Measurements from ENCODE around the gene MPDZ.

MPDZ gene

GRCh38 chr9:13173553-13173952, 105.9 kb downstream of the MPDZ start:
- no peaks in the 10 kb centered on the region for H3K27me3 ChIP-seq (ENCODE audit: insufficient read depth, low read length)
- no peaks in the 10 kb centered on the region for H3K79me2 ChIP-seq (ENCODE audit: control insufficient read depth, insufficient read depth, low read length, poor library complexity)
- no peak overlapping the region for H4K8ac ChIP-seq (ENCODE audit: low read depth, low read length)
- H3K23ac ChIP-seq (ENCODE audit: low read length), result no peak overlapping the region
- no peak overlapping the region for H2BK120ac ChIP-seq (ENCODE audit: insufficient read depth, low read length, poor library complexity)
- WGBS (ENCODE audit: extremely low coverage, insufficient coverage, insufficient read length), result no CpG with 5 or more reads among the region's 4 CpGs
- no peak overlapping the region for H4K91ac ChIP-seq (ENCODE audit: low read depth, low read length)
- no peak overlapping the region for H3K4me3 ChIP-seq (ENCODE audit: low read depth, low read length)
- no peak overlapping the region for H3K4me2 ChIP-seq (ENCODE audit: low read length)
- H3K14ac ChIP-seq (ENCODE audit: low read length), result no peak overlapping the region
- H2BK5ac ChIP-seq (ENCODE audit: low read depth, low read length, poor library complexity), result no peak overlapping the region
- H2AK5ac ChIP-seq (ENCODE audit: low read length), result no peak overlapping the region
- no peak overlapping the region for H3K18ac ChIP-seq (ENCODE audit: low read length)
- H3K9ac ChIP-seq (ENCODE audit: low read length), result no peak overlapping the region
- no peak overlapping the region for H3K27ac ChIP-seq (ENCODE audit: low read depth, low read length)
- no peak overlapping the region for H2AFZ ChIP-seq (ENCODE audit: insufficient read depth, low read length, poor library complexity)
- H3K9me3 ChIP-seq (ENCODE audit: insufficient read depth, low read depth, low read length), result no peaks in the 10 kb centered on the region
- H3K4ac ChIP-seq (ENCODE audit: low read depth, low read length), result no peak overlapping the region
- H3K79me1 ChIP-seq (ENCODE audit: low read length), result peaks cover 5% of the 10 kb centered on the region
- H3K36me3 ChIP-seq (ENCODE audit: control insufficient read depth in 1 of 2, insufficient read depth in 2 of 2, low read length in 2 of 2), result no peaks in the 10 kb centered on the region
- H3K4me1 ChIP-seq (ENCODE audit: control insufficient read depth in 1 of 2, insufficient read depth in 2 of 2, low read length in 2 of 2), result no peaks in the 10 kb centered on the region
- H4K12ac ChIP-seq (ENCODE audit: low read depth, low read length), result no peak overlapping the region
- DNase-seq, result no peak
- no peak overlapping the region for H2BK12ac ChIP-seq (ENCODE audit: low read length)

GRCh38 chr9:13171261-13171660, 108.2 kb downstream of the MPDZ start:
- Histone ChIP-seq H3K36me3 (ENCODE audit: control insufficient read depth in 1 of 2, insufficient read depth in 2 of 2, low read length in 2 of 2) (peaks cover 0 to 5% of the 10 kb centered on the region in 2 experiments), H3K18ac (ENCODE audit: low read length) (no peak overlapping the region), H4K12ac (ENCODE audit: low read depth, low read length) (no peak overlapping the region), H3K9ac (ENCODE audit: low read length) (no peak overlapping the region), H3K4me2 (ENCODE audit: low read length) (no peak overlapping the region), H2BK12ac (ENCODE audit: low read length) (no peak overlapping the region), H2AK5ac (ENCODE audit: low read length) (no peak overlapping the region), H3K79me1 (ENCODE audit: low read length) (peaks cover 5% of the 10 kb centered on the region), H2BK5ac (ENCODE audit: low read depth, low read length, poor library complexity) (no peak overlapping the region), H3K27me3 (ENCODE audit: insufficient read depth, low read length) (no peaks in the 10 kb centered on the region), H3K4me3 (ENCODE audit: low read depth, low read length) (no peak overlapping the region), H2BK120ac (ENCODE audit: insufficient read depth, low read length, poor library complexity) (no peak overlapping the region), H3K14ac (ENCODE audit: low read length) (no peak overlapping the region), H3K79me2 (ENCODE audit: control insufficient read depth, insufficient read depth, low read length, poor library complexity) (no peaks in the 10 kb centered on the region), H3K4ac (ENCODE audit: low read depth, low read length) (no peak overlapping the region), H4K8ac (ENCODE audit: low read depth, low read length) (no peak overlapping the region), H3K27ac (ENCODE audit: low read depth, low read length) (no peak overlapping the region), H3K9me3 (ENCODE audit: insufficient read depth, low read depth, low read length) (no peaks in the 10 kb centered on the region), H3K23ac (ENCODE audit: low read length) (no peak overlapping the region), H4K91ac (ENCODE audit: low read depth, low read length) (no peak overlapping the region), H3K4me1 (ENCODE audit: control insufficient read depth in 1 of 2, insufficient read depth in 2 of 2, low read length in 2 of 2) (no peaks in the 10 kb centered on the region), H2AFZ (ENCODE audit: insufficient read depth, low read length, poor library complexity) (no peak overlapping the region)
- peak in 1 of 2 donors; percentile 37 for DNase-seq
- no CpG with 5 or more reads among the region's 2 CpGs for WGBS (ENCODE audit: extremely low coverage, insufficient coverage, insufficient read length)

- H3K79me1 ChIP-seq (ENCODE audit: low read length), result peaks cover 4% of the 10 kb centered on the region
- no peak overlapping the region for H2BK5ac ChIP-seq (ENCODE audit: low read depth, low read length, poor library complexity)
- H3K79me2 ChIP-seq (ENCODE audit: control insufficient read depth, insufficient read depth, low read length, poor library complexity), result no peaks in the 10 kb centered on the region
- H3K18ac ChIP-seq (ENCODE audit: low read length), result no peak overlapping the region
- H2BK12ac ChIP-seq (ENCODE audit: low read length), result no peak overlapping the region
- no peak overlapping the region for H2BK120ac ChIP-seq (ENCODE audit: insufficient read depth, low read length, poor library complexity)
- no peaks in the 10 kb centered on the region for H3K9me3 ChIP-seq (ENCODE audit: insufficient read depth, low read depth, low read length)
- no peak overlapping the region for H3K4ac ChIP-seq (ENCODE audit: low read depth, low read length)
- no peaks in the 10 kb centered on the region for H3K27me3 ChIP-seq (ENCODE audit: insufficient read depth, low read length)
- no peak overlapping the region for H3K14ac ChIP-seq (ENCODE audit: low read length)
- peaks cover 0 to 7% of the 10 kb centered on the region in 2 experiments for H3K36me3 ChIP-seq (ENCODE audit: control insufficient read depth in 1 of 2, insufficient read depth in 2 of 2, low read length in 2 of 2)
- H2AFZ ChIP-seq (ENCODE audit: insufficient read depth, low read length, poor library complexity), result no peak overlapping the region
- no peak overlapping the region for H3K4me2 ChIP-seq (ENCODE audit: low read length)
- H3K27ac ChIP-seq (ENCODE audit: low read depth, low read length), result no peak overlapping the region
- no peaks in the 10 kb centered on the region for H3K4me1 ChIP-seq (ENCODE audit: control insufficient read depth in 1 of 2, insufficient read depth in 2 of 2, low read length in 2 of 2)
- no peak overlapping the region for H4K91ac ChIP-seq (ENCODE audit: low read depth, low read length)
- WGBS (ENCODE audit: extremely low coverage, insufficient coverage, insufficient read length), result no CpG with 5 or more reads among the region's 2 CpGs
- no peak for DNase-seq
- no peak overlapping the region for H4K8ac ChIP-seq (ENCODE audit: low read depth, low read length)
- H3K4me3 ChIP-seq (ENCODE audit: low read depth, low read length), result no peak overlapping the region
- H4K12ac ChIP-seq (ENCODE audit: low read depth, low read length), result no peak overlapping the region
- no peak overlapping the region for H2AK5ac ChIP-seq (ENCODE audit: low read length)
- no peak overlapping the region for H3K23ac ChIP-seq (ENCODE audit: low read length)
- H3K9ac ChIP-seq (ENCODE audit: low read length), result no peak overlapping the region
These were observed 112.5 kb downstream of the MPDZ start for GRCh38 chr9:13166996-13167395.

GRCh38 chr9:13165956-13166355, 113.5 kb downstream of the MPDZ start:
- Histone ChIP-seq H3K18ac (ENCODE audit: low read length) (no peak overlapping the region), H3K36me3 (ENCODE audit: control insufficient read depth in 1 of 2, insufficient read depth in 2 of 2, low read length in 2 of 2) (peaks cover 2 to 12% of the 10 kb centered on the region in 2 experiments), H3K9ac (ENCODE audit: low read length) (no peak overlapping the region), H4K91ac (ENCODE audit: low read depth, low read length) (no peak overlapping the region), H4K12ac (ENCODE audit: low read depth, low read length) (no peak overlapping the region), H3K9me3 (ENCODE audit: insufficient read depth, low read depth, low read length) (no peaks in the 10 kb centered on the region), H3K27ac (ENCODE audit: low read depth, low read length) (no peak overlapping the region), H3K4ac (ENCODE audit: low read depth, low read length) (no peak overlapping the region), H3K23ac (ENCODE audit: low read length) (no peak overlapping the region), H2BK120ac (ENCODE audit: insufficient read depth, low read length, poor library complexity) (no peak overlapping the region), H3K4me3 (ENCODE audit: low read depth, low read length) (no peak overlapping the region), H3K79me2 (ENCODE audit: control insufficient read depth, insufficient read depth, low read length, poor library complexity) (no peaks in the 10 kb centered on the region), H3K79me1 (ENCODE audit: low read length) (peaks cover 4% of the 10 kb centered on the region), H3K14ac (ENCODE audit: low read length) (no peak overlapping the region), H2AK5ac (ENCODE audit: low read length) (no peak overlapping the region), H3K4me1 (ENCODE audit: control insufficient read depth in 1 of 2, insufficient read depth in 2 of 2, low read length in 2 of 2) (no peaks in the 10 kb centered on the region), H3K4me2 (ENCODE audit: low read length) (no peak overlapping the region), H3K27me3 (ENCODE audit: insufficient read depth, low read length) (no peaks in the 10 kb centered on the region), H2BK12ac (ENCODE audit: low read length) (no peak overlapping the region), H2BK5ac (ENCODE audit: low read depth, low read length, poor library complexity) (no peak overlapping the region), H2AFZ (ENCODE audit: insufficient read depth, low read length, poor library complexity) (no peak overlapping the region), H4K8ac (ENCODE audit: low read depth, low read length) (no peak overlapping the region)
- DNase-seq, result no peak
- WGBS (ENCODE audit: extremely low coverage, insufficient coverage, insufficient read length), result no CpG with 5 or more reads among the region's 2 CpGs

Measured in trophoblast cell (in vitro differentiated cells and primary cell).